Endothelial cell of umbilical vein (primary cell): ENCODE data around the gene HSPA1A. TPM values are rescaled to one million over a fixed set of nuclear protein-coding genes. Genes with fewer than 3 reads are reported as not detected.
"Not testable (repeated sequence)": the region's sequence is repeated elsewhere in the genome, so short reads cannot be mapped to it uniquely, and the experiment has no call there.

Experiments
- BruUV-seq: library from RNA; stranded (reverse); fragments of 400-500 nt; replicated peaks from 2 replicates; lab custom pipeline; 2021; lab: Mats Ljungman, UMichigan
- CTCF ChIA-PET: fragments of 300-600, 350-600 bp; sonication (Branson Sonifier 250); formaldehyde crosslinking; loops from one replicate; lab custom pipeline; 2021; ENCODE audit warnings: antibody characterized with exemption, inconsistent platforms; lab: Charles Lee
- POLR2A ChIA-PET: fragments of 300-600, 350-600 bp; sonication (Branson Sonifier 250); formaldehyde crosslinking; loops from one replicate; lab custom pipeline; 2021; ENCODE audit warnings: antibody characterized with exemption, inconsistent platforms; lab: Charles Lee
- DNase-seq: peaks from one replicate; pipeline ENCODE4 v3.0.0-alpha.2; 2011; ENCODE audit warnings: low read depth, low spot score
- FAIRE-seq: peaks from 2 replicates; lab custom pipeline; 2011; peaks lifted over from hg19 to GRCh38; lab: Jason Lieb, UNC
- H2AFZ ChIP-seq: 2 replicates; pipeline ENCODE4 v1.6.0; 2012; ENCODE audit warnings: low read depth, low read length, control low read depth, inconsistent platforms
- H3K27ac ChIP-seq: 2 replicates; pipeline ENCODE4 v1.5.1; 2011; ENCODE audit warnings: low read depth, mild to moderate bottlenecking, control low read depth, low read length, moderate library complexity; ENCODE audit not compliant: insufficient read depth
- H3K27me3 ChIP-seq, 2 experiments: 2 replicates each; pipeline versions ENCODE4 v1.6.0 to v1.6.1; 2011; ENCODE audit warnings: low read length in 2 of 2, mixed read lengths in 1 of 2; ENCODE audit not compliant: control insufficient read depth in 2 of 2, insufficient read depth in 2 of 2
- H3K36me3 ChIP-seq, 2 experiments: 2 replicates in 1 of 2; 3 replicates in 1 of 2; pipeline ENCODE4 v1.5.1; 2011; ENCODE audit warnings: low read length in 2 of 2, mild to moderate bottlenecking in 1 of 2, moderate library complexity in 1 of 2; ENCODE audit not compliant: control insufficient read depth in 2 of 2, insufficient read depth in 2 of 2; ENCODE audit errors: extremely low read depth in 1 of 2
- H3K4me1 ChIP-seq: 3 replicates; pipeline ENCODE4 v1.5.1; 2011; ENCODE audit warnings: mild to moderate bottlenecking, low read length; ENCODE audit not compliant: control insufficient read depth, insufficient read depth; ENCODE audit errors: extremely low read depth
- H3K4me2 ChIP-seq: 2 replicates; pipeline ENCODE4 v1.6.1; 2011; ENCODE audit warnings: low read length, control low read depth, mixed read lengths; ENCODE audit not compliant: insufficient read depth
- H3K4me3 ChIP-seq, 3 experiments: fragments of 200-600 bp in 1 of 3; sonication (generic), shearing (Covaris generic) in 1 of 3; replicated peaks in 1 of 3; 2 replicates each; pipeline ENCODE4 v1.5.1; 2011 to 2016; ENCODE audit warnings: control low read depth in 3 of 3, low read length in 3 of 3, mild to moderate bottlenecking in 2 of 3, inconsistent platforms in 1 of 3, low read depth in 1 of 3, moderate library complexity in 1 of 3; ENCODE audit not compliant: insufficient read depth in 1 of 3
- H3K79me2 ChIP-seq: 2 replicates; pipeline ENCODE4 v1.6.0; 2012; ENCODE audit warnings: low read length, inconsistent platforms; ENCODE audit not compliant: control insufficient read depth, insufficient read depth
- H3K9ac ChIP-seq: replicated peaks from 2 replicates; pipeline ENCODE3; 2011; ENCODE audit warnings: low read length, control low read depth; ENCODE audit not compliant: insufficient read depth; ENCODE audit errors: extremely low read depth
- H3K9me1 ChIP-seq: replicated peaks from 3 replicates; pipeline ENCODE4 v1.6.0; 2011; ENCODE audit warnings: mild to moderate bottlenecking, low read length; ENCODE audit not compliant: control insufficient read depth, insufficient read depth; ENCODE audit errors: extremely low read depth
- H3K9me3 ChIP-seq: replicated peaks from 2 replicates; pipeline ENCODE4 v1.5.1; 2012; ENCODE audit warnings: low read length, inconsistent platforms; ENCODE audit not compliant: control insufficient read depth, insufficient read depth
- H4K20me1 ChIP-seq: replicated peaks from 2 replicates; pipeline ENCODE3; 2011; ENCODE audit warnings: mild to moderate bottlenecking, low read length; ENCODE audit not compliant: control insufficient read depth, insufficient read depth; ENCODE audit errors: extremely low read depth
- EZH2 ChIP-seq: IDR thresholded peaks from 2 replicates; pipeline ENCODE4 v1.6.1; 2012; ENCODE audit warnings: borderline replicate concordance, low read depth, mild to moderate bottlenecking, moderate library complexity, low read length, inconsistent platforms; ENCODE audit not compliant: severe bottlenecking
- FOS ChIP-seq: IDR thresholded peaks from 2 replicates; pipeline ENCODE4 v1.6.1; 2011; ENCODE audit warnings: mild to moderate bottlenecking, low read length, moderate library complexity, borderline replicate concordance; ENCODE audit not compliant: insufficient read depth
- GATA2 ChIP-seq: IDR thresholded peaks from 2 replicates; pipeline ENCODE4 v1.7.0; 2011; ENCODE audit warnings: low read depth, mild to moderate bottlenecking, moderate library complexity, mixed read lengths, low read length; ENCODE audit not compliant: insufficient read length, insufficient read depth
- JUN ChIP-seq: IDR thresholded peaks from 2 replicates; pipeline ENCODE4 v1.6.1; 2011; ENCODE audit warnings: borderline replicate concordance, low read depth; ENCODE audit not compliant: insufficient read length, insufficient read depth
- MYC ChIP-seq: IDR thresholded peaks from one replicate; pipeline ENCODE4 v1.6.1; 2011; ENCODE audit warnings: mild to moderate bottlenecking, low read depth, low read length
- POLR2A ChIP-seq: IDR thresholded peaks from 2 replicates; pipeline ENCODE4 v1.6.1; 2012; ENCODE audit warnings: low read depth, mild to moderate bottlenecking, control low read depth, low read length
- POLR2AphosphoS5 ChIP-seq: IDR thresholded peaks from 2 replicates; pipeline ENCODE4 v1.6.1; 2012; ENCODE audit warnings: low read depth, mild to moderate bottlenecking, control low read depth, low read length, moderate library complexity; ENCODE audit not compliant: insufficient read depth
- dilution Hi-C: fragments of 300-500 bp; cut with MboI; formaldehyde crosslinking; loops from one replicate; pipeline ENCODE4 v1.15.0; 2019; ENCODE audit warnings: low sequenced_read_pairs; ENCODE audit not compliant: extremely low pct_ligation_motif_present
- intact Hi-C: fragments of 100-400 bp; cut with micrococcal nuclease; formaldehyde crosslinking; loops from one replicate; pipeline ENCODE4 v1.10.0; 2022
- polyA plus RNA-seq, 4 experiments: library from polyadenylated mRNA; depleted of rRNA in 3 of 4; stranded (reverse) in 3 of 4; unstranded in 1 of 4; fragments of >200 nt; gene quantifications; 2 replicates each; pipeline versions ENCODE4 v1.2.1 to v1.2.3, GENCODE V29; 2011 to 2012; ENCODE audit warnings: missing spikeins in 1 of 4
- total RNA-seq: library from RNA; stranded (reverse); gene quantifications from 2 replicates; pipeline ENCODE4 v1.2.3, GENCODE V29; 2021
- TF ChIP-seq, protein P1 (sequence below): IDR thresholded peaks from 2 replicates; pipeline ENCODE4 v1.6.1; 2011; ENCODE audit not compliant: insufficient read depth, insufficient read length
- TF ChIP-seq, protein P2 (sequence below), 2 donors: IDR thresholded peaks; 1 replicate in 1 of 2; 2 replicates in 1 of 2; pipeline ENCODE4 v1.5.1; 2011; ENCODE audit warnings: low read length in 2 of 2, mild to moderate bottlenecking in 2 of 2, moderate library complexity in 2 of 2, control low read depth in 1 of 2, inconsistent platforms in 1 of 2, low read depth in 1 of 2; ENCODE audit not compliant: insufficient read depth in 1 of 2; ENCODE audit errors: extremely low read depth in 1 of 2

Gene HSPA1A
- total and polyA plus RNA-seq, 2 donors (not counting 3 experiments of a cell fraction or from before 2014, with no cell fraction given) = 56.0 to 58.3 TPM

DNA sequence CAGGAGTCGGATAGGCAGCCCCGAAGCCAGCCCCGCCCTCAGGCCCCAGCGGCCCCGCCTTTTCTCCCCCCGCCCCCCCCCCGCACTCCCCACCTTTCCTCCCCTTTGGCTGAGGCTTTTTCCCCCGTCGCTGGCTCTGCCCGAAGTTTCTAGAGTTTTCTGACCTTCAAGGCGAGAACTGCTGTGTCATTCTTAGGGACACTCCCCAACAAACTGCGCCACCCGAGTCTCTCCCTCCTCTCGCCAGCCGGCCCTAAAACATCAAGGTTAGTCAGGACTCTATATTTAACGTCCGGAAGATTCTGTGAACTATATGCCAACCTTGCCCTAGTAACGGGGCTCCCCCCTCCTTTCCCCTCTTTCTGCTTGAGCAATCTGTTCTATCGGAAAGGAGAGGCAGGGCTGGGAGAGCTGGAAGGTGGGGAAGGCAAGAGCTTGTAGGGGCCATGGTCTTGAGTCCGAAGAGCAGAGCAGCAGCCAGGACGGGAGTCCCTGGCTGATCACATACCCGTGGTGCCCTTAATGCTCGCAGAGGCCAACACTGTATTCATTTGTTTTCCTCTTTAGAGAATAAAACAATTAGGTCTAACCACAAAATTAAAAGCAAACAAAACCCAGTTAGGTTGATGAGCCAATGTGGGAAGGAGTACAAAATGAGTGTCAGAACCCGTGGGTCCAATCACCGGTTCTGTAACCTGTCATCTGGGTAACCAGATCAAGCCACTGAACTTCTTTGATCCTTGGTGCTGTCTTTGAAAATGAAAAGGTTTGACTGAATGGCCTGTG, 6.9 kb downstream of the HSPA1A start:
- no peaks in the 10 kb centered on the region for H3K36me3 ChIP-seq
- peaks cover 14% of the 10 kb centered on the region for H3K79me2 ChIP-seq
- FAIRE-seq (peak; percentile 90), DNase-seq (peak; percentile 77)
- BruUV-seq = TSS peak; percentile 86
- peak overlapping the region; percentile 50 for H2AFZ ChIP-seq
- POLR2A ChIA-PET = interaction anchor here (0.7 to 1.3 kb wide), 3 partner anchors 15 to 162 kb away, joined by 3 to 7 read pairs (median 3); partner anchors contain the start of genes C6orf47, CLIC1 and LSM2
- H3K27ac ChIP-seq = peak overlapping the region; percentile 79
- H4K20me1 ChIP-seq = no peaks in the 10 kb centered on the region
- peak overlapping the region; percentile 76 for H3K9ac ChIP-seq
- no peaks in the 10 kb centered on the region for H3K9me3 ChIP-seq
- no peaks in the 10 kb centered on the region for H3K27me3 ChIP-seq
- H3K4me1 ChIP-seq = peaks cover 30% of the 10 kb centered on the region
- no peak for TF ChIP-seq FOS
- TF ChIP-seq, protein P1, sequence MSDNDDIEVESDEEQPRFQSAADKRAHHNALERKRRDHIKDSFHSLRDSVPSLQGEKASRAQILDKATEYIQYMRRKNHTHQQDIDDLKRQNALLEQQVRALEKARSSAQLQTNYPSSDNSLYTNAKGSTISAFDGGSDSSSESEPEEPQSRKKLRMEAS = no peak
- no peak for TF ChIP-seq MYC
- no peak for TF ChIP-seq JUN
- peak; percentile 64 for TF ChIP-seq POLR2A
- no peak for TF ChIP-seq GATA2
- TF ChIP-seq, protein P2, sequence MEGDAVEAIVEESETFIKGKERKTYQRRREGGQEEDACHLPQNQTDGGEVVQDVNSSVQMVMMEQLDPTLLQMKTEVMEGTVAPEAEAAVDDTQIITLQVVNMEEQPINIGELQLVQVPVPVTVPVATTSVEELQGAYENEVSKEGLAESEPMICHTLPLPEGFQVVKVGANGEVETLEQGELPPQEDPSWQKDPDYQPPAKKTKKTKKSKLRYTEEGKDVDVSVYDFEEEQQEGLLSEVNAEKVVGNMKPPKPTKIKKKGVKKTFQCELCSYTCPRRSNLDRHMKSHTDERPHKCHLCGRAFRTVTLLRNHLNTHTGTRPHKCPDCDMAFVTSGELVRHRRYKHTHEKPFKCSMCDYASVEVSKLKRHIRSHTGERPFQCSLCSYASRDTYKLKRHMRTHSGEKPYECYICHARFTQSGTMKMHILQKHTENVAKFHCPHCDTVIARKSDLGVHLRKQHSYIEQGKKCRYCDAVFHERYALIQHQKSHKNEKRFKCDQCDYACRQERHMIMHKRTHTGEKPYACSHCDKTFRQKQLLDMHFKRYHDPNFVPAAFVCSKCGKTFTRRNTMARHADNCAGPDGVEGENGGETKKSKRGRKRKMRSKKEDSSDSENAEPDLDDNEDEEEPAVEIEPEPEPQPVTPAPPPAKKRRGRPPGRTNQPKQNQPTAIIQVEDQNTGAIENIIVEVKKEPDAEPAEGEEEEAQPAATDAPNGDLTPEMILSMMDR (IDR thresholded peaks at IDR 0.05; ENCODE audit: extremely low read depth in 1 of 2, insufficient read depth in 1 of 2, low read depth in 1 of 2, low read length in 2 of 2) = no peak
- TF ChIP-seq POLR2AphosphoS5 = peak; percentile 59
- TF ChIP-seq EZH2 = no peak
- dilution Hi-C loops = no loop called here
- H3K4me3 ChIP-seq = peak overlapping the region; percentile 24 to 73 (median 44)
- CTCF ChIA-PET = interaction anchor here (0.6 to 2.6 kb wide), 11 partner anchors 8 to 160 kb away, joined by 3 to 10 read pairs (median 3); partner anchors contain the start of genes LSM2 and VARS1
- intact Hi-C loops = no loop called here
- peak overlapping the region; percentile 72 for H3K4me2 ChIP-seq
- no peaks in the 10 kb centered on the region for H3K9me1 ChIP-seq

DNA sequence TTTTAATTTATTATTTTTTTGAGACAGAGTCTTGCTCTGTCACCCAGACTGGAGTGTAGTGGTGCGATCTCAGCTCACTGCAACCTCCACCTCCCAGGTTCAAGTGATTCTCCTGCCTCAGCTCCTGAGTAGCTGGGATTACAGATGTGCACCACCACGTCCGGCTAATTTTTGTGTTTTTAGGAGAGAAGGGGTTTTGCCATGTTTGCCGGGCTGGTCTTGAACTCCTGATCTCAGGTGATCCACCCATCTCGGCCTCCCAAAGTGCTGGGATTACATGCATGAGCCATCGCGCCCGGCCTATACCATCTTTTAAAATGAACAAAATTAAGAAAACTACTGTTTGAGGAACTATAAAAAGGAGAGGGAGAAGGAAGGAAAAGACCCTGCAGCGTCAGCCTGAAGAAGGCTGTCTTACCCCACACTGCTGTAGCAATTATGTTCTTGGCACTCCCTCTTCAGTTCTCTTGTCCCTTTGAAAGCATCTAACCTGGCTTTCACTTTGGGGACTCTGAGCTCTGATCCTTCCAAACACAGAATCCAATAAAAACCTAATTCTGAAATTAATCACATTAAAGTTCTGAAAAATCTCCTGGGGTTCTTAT, 8.4 kb downstream of the HSPA1A start:
- H3K9ac ChIP-seq, H3K27ac ChIP-seq, H3K4me3 ChIP-seq, H2AFZ ChIP-seq, DNase-seq, H3K9me1 ChIP-seq, H3K36me3 ChIP-seq, H3K4me2 ChIP-seq, dilution Hi-C loops, H3K79me2 ChIP-seq, FAIRE-seq, H3K27me3 ChIP-seq, H3K9me3 ChIP-seq, intact Hi-C loops, BruUV-seq, H4K20me1 ChIP-seq: not testable (repeated sequence)
- ChIA-PET POLR2A (interaction anchor here (1.3 kb wide), 1 partner anchor 17 kb away, joined by 7 read pairs; the partner anchor contains the start of gene LSM2), CTCF (interaction anchor here (1.0 to 2.6 kb wide), 3 partner anchors 17 to 33 kb away, joined by 3 to 10 read pairs (median 4); partner anchors contain the start of genes LSM2 and VARS1)
- H3K4me1 ChIP-seq = peaks cover 18% of the 10 kb centered on the region
